Stomach smooth muscle (tissue), 2 donors: Measurements from ENCODE around the gene ACAA1.
"Not testable (repeated sequence)": the region's sequence is repeated elsewhere in the genome, so short reads cannot be mapped to it uniquely, and the experiment has no call there.

Source experiments
- H3K27ac ChIP-seq: one replicate; pipeline ENCODE4 v1.7.0; 2013; ENCODE audit warnings: mild to moderate bottlenecking, low read length, inconsistent platforms
- H3K27me3 ChIP-seq, 2 donors: one replicate each; pipeline ENCODE4 v1.7.0; 2013; ENCODE audit warnings: low read length in 2 of 2; ENCODE audit not compliant: insufficient read depth in 2 of 2, control insufficient read depth in 1 of 2
- H3K36me3 ChIP-seq, 2 donors: one replicate each; pipeline ENCODE4 v1.7.0; 2013; ENCODE audit warnings: low read length in 2 of 2; ENCODE audit not compliant: control insufficient read depth in 2 of 2, insufficient read depth in 2 of 2
- H3K4me1 ChIP-seq: one replicate; pipeline ENCODE4 v1.7.0; 2013; ENCODE audit warnings: low read length; ENCODE audit not compliant: control insufficient read depth, insufficient read depth
- H3K4me3 ChIP-seq, 2 donors: one replicate each; pipeline ENCODE4 v1.7.0; 2013; ENCODE audit warnings: low read length in 2 of 2
- H3K9ac ChIP-seq, 2 donors: one replicate each; pipeline ENCODE4 v1.7.0; 2013; ENCODE audit warnings: low read length in 2 of 2, mild to moderate bottlenecking in 1 of 2
- H3K9me3 ChIP-seq, 2 donors: one replicate each; pipeline ENCODE4 v1.7.0; 2013; ENCODE audit warnings: low read length in 2 of 2; ENCODE audit not compliant: control insufficient read depth in 2 of 2
- donor health status: healthy.
- donor health status: Pancreatic carcinoma.

ACAA1 gene

DNA sequence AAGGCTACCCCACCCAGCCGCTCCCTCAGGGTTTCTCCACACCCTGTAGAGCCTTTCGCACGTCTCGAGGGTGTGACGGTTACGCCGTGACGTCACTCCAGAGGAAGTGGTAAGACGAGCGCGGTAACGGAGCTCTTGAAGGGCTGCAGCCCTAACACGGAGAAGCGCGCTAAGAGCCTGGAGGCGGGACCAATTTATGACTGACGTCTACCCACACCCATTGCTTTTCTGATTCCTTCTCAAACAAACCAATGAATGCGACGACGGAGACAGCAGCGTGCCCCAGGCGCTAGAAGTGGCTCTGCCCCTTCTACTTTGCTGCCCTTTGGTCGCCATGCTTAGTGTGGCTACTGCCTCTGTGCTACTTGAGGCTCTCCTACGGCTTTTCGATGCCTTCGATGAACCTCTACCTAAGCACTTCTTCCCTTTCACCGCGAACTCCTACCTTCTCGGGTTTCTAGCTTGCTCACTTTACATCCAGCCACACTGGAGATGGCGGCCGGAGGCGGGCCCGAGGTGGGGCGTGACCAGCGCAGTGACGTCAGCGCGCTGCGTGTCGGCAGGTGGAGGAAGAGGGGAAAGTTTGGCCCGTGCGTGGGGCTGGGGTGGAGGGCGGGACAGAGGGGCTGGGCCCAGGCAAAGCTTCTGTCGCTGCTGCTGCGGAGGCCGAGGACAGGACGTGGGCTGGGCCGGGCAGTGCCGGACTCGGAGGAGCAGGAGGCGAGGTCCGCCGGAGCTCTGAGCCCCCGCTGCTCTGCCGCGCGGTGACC, 28.2 kb upstream of the ACAA1 start, which contains the start of gene OXSR1:
OXSR1 (plus strand) TSS at position 586 of the 770 bp plus-strand sequence. CDS start 340 bp downstream, outside the sequence.
- Histone ChIP-seq H3K27me3 (no peaks in the 10 kb centered on the region), H3K9me3 (no peaks in the 10 kb centered on the region), H3K9ac (peak within 1 kb of the TSS; percentile 87 to 96), H3K36me3 (no peaks in the 10 kb centered on the region), H3K27ac (peak within 1 kb of the TSS; percentile 95), H3K4me1 (peaks cover 14% of the 10 kb centered on the region), H3K4me3 (peak within 1 kb of the TSS; percentile 69 to 90)

DNA sequence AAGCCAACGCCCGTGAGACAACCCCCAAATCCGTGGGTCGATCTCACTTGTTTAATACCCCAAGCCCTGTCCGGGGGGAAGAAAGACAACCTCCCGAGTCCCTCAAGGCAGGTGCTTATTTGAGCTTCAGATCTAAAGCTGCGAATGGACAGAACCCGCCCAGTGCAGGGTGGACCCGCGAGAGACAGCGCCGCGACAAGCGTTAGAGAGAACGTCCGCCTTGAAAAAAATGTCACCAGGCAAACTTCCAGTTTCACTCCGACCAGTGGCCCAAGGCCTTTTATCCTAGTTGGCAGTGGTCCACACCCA, 27.7 kb upstream of the ACAA1 start:
- Histone ChIP-seq H3K4me1 (peaks cover 14% of the 10 kb centered on the region), H3K36me3 (no peaks in the 10 kb centered on the region), H3K27ac (peak overlapping the region; percentile 95), H3K4me3 (peak overlapping the region; percentile 69 to 90), H3K9ac (peak overlapping the region; percentile 87 to 96), H3K27me3 (no peaks in the 10 kb centered on the region), H3K9me3 (no peaks in the 10 kb centered on the region)

- no peaks in the 10 kb centered on the region for H3K36me3 ChIP-seq
- H3K27me3 ChIP-seq, result no peaks in the 10 kb centered on the region
- peak overlapping the region; percentile 69 to 90 for H3K4me3 ChIP-seq
- H3K27ac ChIP-seq, result peak overlapping the region; percentile 95
- H3K9ac ChIP-seq, result peak overlapping the region; percentile 87 to 96
- H3K4me1 ChIP-seq, result peaks cover 14% of the 10 kb centered on the region
- no peaks in the 10 kb centered on the region for H3K9me3 ChIP-seq
These were observed 27.1 kb upstream of the ACAA1 start for GRCh38 chr3:38163841-38164642.

DNA sequence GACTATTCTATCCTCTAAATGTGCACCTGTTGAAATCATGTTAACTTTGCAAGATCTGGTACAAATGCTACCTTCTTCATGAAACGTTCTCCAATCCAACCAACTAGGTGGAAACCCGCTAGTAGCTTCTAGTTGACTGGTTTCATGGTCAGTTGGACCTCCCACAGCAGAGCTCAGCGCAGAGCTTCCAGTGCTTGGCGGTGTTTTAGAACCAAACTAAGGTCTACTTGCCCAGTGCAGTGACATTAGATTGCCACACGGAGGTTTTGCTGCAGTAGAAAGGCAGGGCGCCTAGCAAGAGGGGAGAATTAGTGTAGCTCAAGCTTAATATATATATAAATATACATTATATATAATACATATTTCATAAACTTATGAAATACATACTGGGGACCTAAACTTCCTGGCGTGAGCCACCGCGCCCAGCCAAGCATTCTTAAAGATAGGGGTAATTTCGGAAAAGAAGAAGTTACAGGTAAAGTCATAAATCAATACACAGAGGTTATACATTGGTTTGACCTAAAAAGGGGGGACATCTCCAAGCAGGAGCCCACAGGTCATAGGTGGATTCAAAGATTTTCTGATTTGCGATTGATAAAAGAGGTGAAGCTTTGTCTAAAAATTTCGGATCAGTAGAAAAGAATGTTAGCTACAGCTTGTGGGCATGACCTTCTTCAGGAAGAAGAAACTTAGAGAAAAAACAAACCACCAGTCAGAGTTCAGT, 26.4 kb upstream of the ACAA1 start:
- H3K9ac ChIP-seq, result no peak overlapping the region
- no peaks in the 10 kb centered on the region for H3K36me3 ChIP-seq
- H3K9me3 ChIP-seq, result no peaks in the 10 kb centered on the region
- H3K27me3 ChIP-seq, result no peaks in the 10 kb centered on the region
- no peak overlapping the region for H3K4me3 ChIP-seq
- no peak overlapping the region for H3K27ac ChIP-seq
- peaks cover 14% of the 10 kb centered on the region for H3K4me1 ChIP-seq

- H3K4me1 ChIP-seq, H3K4me3 ChIP-seq, H3K9ac ChIP-seq, H3K9me3 ChIP-seq, H3K27ac ChIP-seq, H3K27me3 ChIP-seq, H3K36me3 ChIP-seq: not testable (repeated sequence)
These were observed 23.8 kb upstream of the ACAA1 start for GRCh38 chr3:38160704-38161103.

DNA sequence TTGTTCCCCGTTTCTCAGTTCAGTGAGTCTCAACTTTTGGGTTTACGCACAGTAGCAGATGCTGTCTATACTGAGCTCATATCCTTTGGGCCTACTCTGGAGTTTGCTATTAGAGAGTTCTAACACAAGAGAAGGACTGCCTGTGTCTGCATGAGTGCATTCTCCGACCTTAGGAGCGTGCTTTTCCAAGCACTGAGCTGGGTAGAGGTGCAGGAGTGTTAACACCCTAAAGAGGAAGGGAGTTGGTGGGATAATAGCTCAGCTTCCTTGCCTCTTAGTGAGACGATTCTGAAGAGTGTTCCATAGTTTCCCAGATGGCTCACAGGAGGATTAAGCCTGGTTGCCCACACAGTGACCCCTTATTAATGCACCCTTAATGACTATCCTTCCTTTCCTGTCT, 21.5 kb upstream of the ACAA1 start:
- H3K27ac ChIP-seq, result no peak overlapping the region

GRCh38 chr3:38157595-38157994, 20.7 kb upstream of the ACAA1 start:
- Histone ChIP-seq H3K27ac (no peak overlapping the region), H3K9ac (no peak overlapping the region), H3K27me3 (no peaks in the 10 kb centered on the region), H3K4me3 (no peak overlapping the region), H3K36me3 (no peaks in the 10 kb centered on the region), H3K4me1 (no peaks in the 10 kb centered on the region), H3K9me3 (no peaks in the 10 kb centered on the region)

More for the DNA sequence above, 21.5 kb upstream of the ACAA1 start:
- Histone ChIP-seq H3K36me3 (no peaks in the 10 kb centered on the region), H3K9me3 (no peaks in the 10 kb centered on the region), H3K9ac (no peak overlapping the region), H3K4me3 (no peak overlapping the region), H3K4me1 (no peaks in the 10 kb centered on the region), H3K27me3 (no peaks in the 10 kb centered on the region)

DNA sequence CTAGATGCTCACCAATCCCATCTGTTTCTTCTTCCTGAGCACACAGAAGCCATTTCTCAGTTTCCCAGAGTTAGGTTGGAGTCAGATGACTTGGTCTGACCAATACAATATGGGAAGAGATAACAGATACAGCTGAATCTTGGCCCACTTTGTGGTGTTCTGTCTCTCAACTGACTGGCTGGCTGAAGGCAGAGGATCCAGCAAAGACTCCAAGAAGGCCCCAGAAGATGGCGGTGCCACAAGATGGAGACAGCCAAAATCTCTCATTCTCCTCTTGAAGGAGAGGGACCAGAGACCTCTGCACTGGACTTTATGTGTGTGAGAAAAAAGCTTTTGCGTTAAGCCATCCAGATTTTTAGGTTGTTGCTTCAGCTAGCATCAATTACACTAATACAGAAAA, 20.2 kb upstream of the ACAA1 start:
- H3K27ac ChIP-seq, result no peak overlapping the region
- H3K9ac ChIP-seq, result no peak overlapping the region
- H3K27me3 ChIP-seq, result no peaks in the 10 kb centered on the region
- H3K9me3 ChIP-seq, result no peaks in the 10 kb centered on the region
- H3K36me3 ChIP-seq, result no peaks in the 10 kb centered on the region
- H3K4me3 ChIP-seq, result no peak overlapping the region
- no peaks in the 10 kb centered on the region for H3K4me1 ChIP-seq

DNA sequence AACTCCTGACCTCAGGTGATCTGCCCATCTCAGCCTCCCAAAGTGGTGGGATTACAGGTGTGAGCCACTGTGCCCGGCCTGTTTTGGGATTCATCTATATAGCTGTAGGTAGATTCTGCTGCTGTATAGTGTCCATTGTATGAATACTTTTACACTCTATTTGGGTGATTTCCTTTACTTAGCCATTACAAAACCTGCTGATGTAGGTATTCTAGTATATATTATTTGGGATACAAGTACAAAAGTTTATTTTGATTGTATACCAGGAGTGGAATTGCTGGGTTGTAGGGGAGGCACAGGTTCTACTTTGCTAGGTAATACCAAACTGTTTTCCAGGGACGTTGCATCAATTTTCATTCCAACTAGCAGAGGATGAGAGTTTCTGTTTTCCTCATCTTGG, 18.9 kb upstream of the ACAA1 start:
- Histone ChIP-seq H3K36me3 (no peaks in the 10 kb centered on the region), H3K9me3 (no peaks in the 10 kb centered on the region), H3K4me3 (no peak overlapping the region), H3K9ac (no peak overlapping the region), H3K4me1 (no peaks in the 10 kb centered on the region), H3K27me3 (no peaks in the 10 kb centered on the region), H3K27ac (no peak overlapping the region)

GRCh38 chr3:38154625-38155255, 17.8 kb upstream of the ACAA1 start:
- no peak overlapping the region for H3K4me3 ChIP-seq
- H3K27me3 ChIP-seq, result no peaks in the 10 kb centered on the region
- H3K27ac ChIP-seq, result no peak overlapping the region
- no peak overlapping the region for H3K9ac ChIP-seq
- no peaks in the 10 kb centered on the region for H3K4me1 ChIP-seq
- H3K36me3 ChIP-seq, result no peaks in the 10 kb centered on the region
- H3K9me3 ChIP-seq, result no peaks in the 10 kb centered on the region
